VCaP (cell line): ENCODE measurements around the gene UQCC5.

Experiments
- H3K27ac ChIP-seq: fragments of 450-650 bp; 2 replicates; pipeline ENCODE4 v1.5.1; 2017
- TF ChIP-seq, protein P1 (sequence below): fragments of 450-650 bp; conservative IDR thresholded peaks from 2 replicates; pipeline ENCODE4 v1.5.1; 2017; ENCODE audit warnings: mild to moderate bottlenecking, moderate library complexity

The UQCC5 gene

DNA sequence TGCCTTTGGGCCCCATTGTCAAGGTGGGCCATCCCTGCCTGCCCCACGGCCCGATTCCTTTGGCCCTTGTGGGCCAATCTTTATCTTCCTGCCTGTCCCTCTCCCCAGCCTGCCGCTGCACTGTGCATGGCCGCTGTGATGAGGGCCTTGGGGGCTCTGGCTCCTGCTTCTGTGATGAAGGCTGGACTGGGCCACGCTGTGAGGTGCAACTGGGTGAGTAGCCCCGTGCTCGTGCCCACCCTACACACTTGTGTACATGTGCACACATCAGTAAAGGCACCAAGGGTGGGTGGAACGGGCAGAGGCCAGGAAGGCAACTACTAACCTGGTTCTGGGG, 14.9 kb upstream of the UQCC5 start:
- TF ChIP-seq, protein P1, sequence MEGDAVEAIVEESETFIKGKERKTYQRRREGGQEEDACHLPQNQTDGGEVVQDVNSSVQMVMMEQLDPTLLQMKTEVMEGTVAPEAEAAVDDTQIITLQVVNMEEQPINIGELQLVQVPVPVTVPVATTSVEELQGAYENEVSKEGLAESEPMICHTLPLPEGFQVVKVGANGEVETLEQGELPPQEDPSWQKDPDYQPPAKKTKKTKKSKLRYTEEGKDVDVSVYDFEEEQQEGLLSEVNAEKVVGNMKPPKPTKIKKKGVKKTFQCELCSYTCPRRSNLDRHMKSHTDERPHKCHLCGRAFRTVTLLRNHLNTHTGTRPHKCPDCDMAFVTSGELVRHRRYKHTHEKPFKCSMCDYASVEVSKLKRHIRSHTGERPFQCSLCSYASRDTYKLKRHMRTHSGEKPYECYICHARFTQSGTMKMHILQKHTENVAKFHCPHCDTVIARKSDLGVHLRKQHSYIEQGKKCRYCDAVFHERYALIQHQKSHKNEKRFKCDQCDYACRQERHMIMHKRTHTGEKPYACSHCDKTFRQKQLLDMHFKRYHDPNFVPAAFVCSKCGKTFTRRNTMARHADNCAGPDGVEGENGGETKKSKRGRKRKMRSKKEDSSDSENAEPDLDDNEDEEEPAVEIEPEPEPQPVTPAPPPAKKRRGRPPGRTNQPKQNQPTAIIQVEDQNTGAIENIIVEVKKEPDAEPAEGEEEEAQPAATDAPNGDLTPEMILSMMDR: no peak
- no peak overlapping the region for H3K27ac ChIP-seq

- TF ChIP-seq, protein P1: no peak
- H3K27ac ChIP-seq: no peak overlapping the region
These were observed 14.3 kb upstream of the UQCC5 start for GRCh38 chr3:52521881-52522650.

DNA sequence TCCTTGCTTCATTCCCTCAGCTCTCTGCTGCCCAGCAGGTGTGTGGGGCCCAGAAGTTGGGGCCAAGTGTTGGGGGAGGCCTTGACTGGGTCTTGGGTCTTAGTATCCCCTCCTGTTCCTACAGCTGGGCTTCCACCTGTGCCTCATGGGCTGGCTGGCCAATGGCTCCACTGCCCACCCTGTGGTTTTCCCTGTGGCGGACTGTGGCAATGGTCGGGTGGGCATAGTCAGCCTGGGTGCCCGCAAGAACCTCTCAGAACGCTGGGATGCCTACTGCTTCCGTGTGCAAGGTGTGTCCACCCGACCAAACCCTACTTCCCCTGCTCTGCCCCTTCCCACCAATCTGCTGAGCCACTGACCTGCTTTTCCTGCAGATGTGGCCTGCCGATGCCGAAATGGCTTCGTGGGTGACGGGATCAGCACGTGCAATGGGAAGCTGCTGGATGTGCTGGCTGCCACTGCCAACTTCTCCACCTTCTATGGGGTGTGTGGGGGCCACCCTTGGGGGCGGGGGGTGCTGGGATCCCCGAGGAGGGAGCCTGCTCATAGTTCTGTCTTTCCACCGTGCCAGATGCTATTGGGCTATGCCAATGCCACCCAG, 13.7 kb upstream of the UQCC5 start:
- H3K27ac ChIP-seq: no peak overlapping the region
- TF ChIP-seq, protein P1: no peak

DNA sequence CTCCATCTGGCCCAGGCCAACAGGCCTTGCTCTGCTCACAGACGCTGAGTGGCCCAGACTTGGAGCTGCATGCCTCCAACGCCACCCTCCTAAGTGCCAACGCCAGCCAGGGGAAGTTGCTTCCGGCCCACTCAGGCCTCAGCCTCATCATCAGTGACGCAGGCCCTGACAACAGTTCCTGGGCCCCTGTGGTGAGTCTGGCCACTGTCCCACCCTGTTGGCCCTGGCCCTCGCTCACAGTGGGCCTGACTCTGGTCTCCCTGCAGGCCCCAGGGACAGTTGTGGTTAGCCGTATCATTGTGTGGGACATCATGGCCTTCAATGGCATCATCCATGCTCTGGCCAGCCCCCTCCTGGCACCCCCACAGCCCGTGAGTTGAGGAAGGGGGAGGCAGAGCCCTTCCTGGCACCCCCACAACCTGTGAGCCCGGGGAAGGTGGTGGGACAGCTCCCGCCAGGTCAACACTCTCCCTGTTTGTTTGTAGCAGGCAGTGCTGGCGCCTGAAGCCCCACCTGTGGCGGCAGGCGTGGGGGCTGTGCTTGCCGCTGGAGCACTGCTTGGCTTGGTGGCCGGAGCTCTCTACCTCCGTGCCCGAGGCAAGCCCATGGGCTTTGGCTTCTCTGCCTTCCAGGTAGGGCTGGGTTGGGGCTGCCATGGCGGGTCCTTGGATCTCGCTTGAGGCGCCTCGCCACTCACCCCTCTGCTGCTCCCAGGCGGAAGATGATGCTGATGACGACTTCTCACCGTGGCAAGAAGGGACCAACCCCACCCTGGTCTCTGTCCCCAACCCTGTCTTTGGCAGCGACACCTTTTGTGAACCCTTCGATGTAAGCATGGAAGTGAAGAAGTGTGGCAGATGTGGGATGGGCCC, 12.8 kb upstream of the UQCC5 start:
- no peak overlapping the region for H3K27ac ChIP-seq
- TF ChIP-seq, protein P1: no peak

DNA sequence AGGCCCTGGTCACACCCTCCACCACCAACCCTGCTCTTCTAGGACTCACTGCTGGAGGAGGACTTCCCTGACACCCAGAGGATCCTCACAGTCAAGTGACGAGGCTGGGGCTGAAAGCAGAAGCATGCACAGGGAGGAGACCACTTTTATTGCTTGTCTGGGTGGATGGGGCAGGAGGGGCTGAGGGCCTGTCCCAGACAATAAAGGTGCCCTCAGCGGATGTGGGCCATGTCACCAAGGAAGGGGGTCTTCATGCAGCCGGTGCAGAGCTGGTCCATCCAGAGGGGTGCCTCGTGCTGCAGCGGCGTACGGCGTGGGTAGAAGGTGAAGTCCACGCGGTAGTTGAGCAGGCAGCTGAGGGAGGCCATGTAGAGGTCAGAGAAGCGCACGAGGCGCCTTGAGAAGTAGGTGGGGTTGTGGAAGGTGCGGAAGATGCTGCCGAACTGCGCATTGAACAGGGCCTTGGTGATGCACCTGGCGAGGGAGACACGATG, 12.1 kb upstream of the UQCC5 start:
- TF ChIP-seq, protein P1: no peak
- no peak overlapping the region for H3K27ac ChIP-seq

DNA sequence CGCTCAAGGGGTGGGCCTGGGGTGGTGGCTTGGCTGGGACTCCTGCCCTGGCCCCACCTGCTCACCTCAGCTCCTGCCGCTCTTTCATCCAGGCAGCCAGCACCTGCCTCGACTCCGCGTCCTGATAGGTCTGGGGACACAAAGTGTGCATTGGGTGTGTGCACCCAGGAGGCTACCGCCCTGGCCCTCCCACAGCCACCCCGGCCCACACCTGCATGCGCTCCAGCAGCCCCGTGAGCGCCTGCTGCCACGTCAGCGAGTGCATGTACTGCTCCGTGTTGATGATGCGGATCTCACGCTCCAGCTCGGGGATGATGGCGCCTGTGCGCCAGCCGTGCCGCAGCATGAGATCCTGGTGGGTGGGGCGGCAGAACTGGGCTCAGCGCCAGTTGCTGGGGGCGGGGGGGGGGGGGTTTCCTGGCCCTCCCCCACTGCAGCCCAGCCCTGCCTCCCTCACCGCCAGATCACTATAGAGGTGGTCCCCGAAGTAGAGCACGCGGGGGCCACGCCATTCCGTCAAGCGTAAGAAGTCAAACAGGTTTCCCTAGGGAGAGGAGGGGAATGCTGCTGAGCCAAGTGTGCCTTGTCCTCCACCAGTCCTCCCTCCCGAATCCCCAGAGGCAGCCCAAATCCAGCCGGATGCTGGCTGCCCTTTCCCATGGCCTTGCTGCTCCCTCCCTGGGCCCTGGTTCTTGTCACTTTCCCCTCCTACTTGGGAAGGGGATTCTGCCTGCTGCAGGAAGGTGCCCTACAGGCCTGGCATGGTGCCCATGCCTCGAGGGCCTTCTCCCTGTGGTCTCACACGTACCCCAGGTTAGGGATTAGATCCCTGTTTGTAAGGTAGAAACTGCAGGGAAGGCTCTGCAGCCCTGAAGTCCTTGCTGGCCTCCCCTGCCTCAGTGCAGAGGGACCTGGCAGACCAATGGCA, 11.4 kb upstream of the UQCC5 start:
- peak overlapping the region; percentile 18; the same call in 1 of the 2 replicates for H3K27ac ChIP-seq
- TF ChIP-seq, protein P1: no peak
